GM23248 (cell line): ENCODE results near the gene SPART.

Source experiments
- EZH2 ChIP-seq: fragments of 200-600 bp; sonication (generic); IDR thresholded peaks from 2 replicates; pipeline ENCODE4 v1.6.1; 2018; ENCODE audit warnings: antibody characterized with exemption, mild to moderate bottlenecking; ENCODE audit not compliant: insufficient read depth, poor library complexity, severe bottlenecking
- EZH2phosphoT487 ChIP-seq: fragments of 200-600 bp; sonication (generic); IDR thresholded peaks from 2 replicates; pipeline ENCODE4 v1.6.1; 2018; ENCODE audit warnings: antibody characterized with exemption, moderate library complexity, mild to moderate bottlenecking, low read depth; ENCODE audit not compliant: insufficient read depth

DNA sequence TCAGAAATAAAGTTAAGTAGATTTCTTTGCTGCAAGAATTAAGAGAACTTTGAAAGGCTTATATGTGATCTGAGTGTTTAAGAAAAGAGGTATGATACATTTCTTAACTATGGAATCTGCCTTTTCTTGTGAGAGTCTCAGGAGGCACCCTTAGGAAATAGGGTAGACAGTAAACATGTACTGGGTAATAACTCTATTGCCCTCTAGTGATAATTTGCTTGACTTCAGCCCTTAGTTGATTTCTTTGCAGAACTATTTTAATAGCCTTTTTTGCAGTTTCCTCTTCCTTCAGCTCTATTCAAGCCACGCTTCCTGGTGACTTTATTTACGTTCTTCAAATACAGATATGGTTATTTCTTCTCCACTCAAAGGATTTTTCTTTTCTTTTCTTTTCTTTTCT is 49.1 kb upstream of the SPART start:
- no peak for TF ChIP-seq EZH2
- TF ChIP-seq EZH2phosphoT487 = no peak
